IPS-NIHi11 (cell line): ENCODE measurements around the gene HSF4.

Experiments
- DNase-seq: peaks from one replicate; pipeline ENCODE4 v3.0.0; 2012; ENCODE audit warnings: mixed read lengths, low spot score

The HSF4 gene

GRCh38 chr16:67150047-67150832, 14.3 kb upstream of the HSF4 start:
- peak; percentile 89 for DNase-seq

GRCh38 chr16:67150833-67151396, 13.6 kb upstream of the HSF4 start, which contains the start of gene B3GNT9:
B3GNT9 (minus strand) TSS chr16:67150998; CDS start chr16:67150485, 513 bp downstream.
- peak; percentile 85 for DNase-seq

GRCh38 chr16:67151431-67152097, 13.0 kb upstream of the HSF4 start:
- no peak for DNase-seq

GRCh38 chr16:67154578-67155294, 9.8 kb upstream of the HSF4 start:
- DNase-seq: peak; percentile 30

GRCh38 chr16:67155295-67156142, 9.0 kb upstream of the HSF4 start:
- peak; percentile 93 for DNase-seq

- DNase-seq: no peak
These were observed 8.3 kb upstream of the HSF4 start for GRCh38 chr16:67156143-67156844.

- DNase-seq: no peak
These were observed 7.3 kb upstream of the HSF4 start for GRCh38 chr16:67157106-67157748.

GRCh38 chr16:67157892-67158635, 6.5 kb upstream of the HSF4 start:
- no peak for DNase-seq

- DNase-seq: no peak
These were observed 5.6 kb upstream of the HSF4 start for GRCh38 chr16:67158637-67159600.

- DNase-seq: no peak
These were observed 2.9 kb upstream of the HSF4 start for GRCh38 chr16:67161595-67162058.

GRCh38 chr16:67162506-67163163, 1.9 kb upstream of the HSF4 start:
- DNase-seq: no peak

- no peak for DNase-seq
These were observed 1.2 kb upstream of the HSF4 start for GRCh38 chr16:67163164-67163998.

- no peak for DNase-seq
These were observed 466 bp upstream of the HSF4 start for GRCh38 chr16:67163999-67164558.

GRCh38 chr16:67165121-67166078, 855 bp downstream of the HSF4 start:
- no peak for DNase-seq

GRCh38 chr16:67166110-67166547, 1.6 kb downstream of the HSF4 start:
- no peak for DNase-seq
